ENCODE measurements around the gene SLC16A9. TPM values are rescaled to one million over a fixed set of nuclear protein-coding genes. Genes with fewer than 3 reads are reported as not detected.
A peak's percentile ranks its signal among the peaks of the same experiment; 100 is the strongest.

The SLC16A9 gene
- total RNA-seq, 4 donors from 2014 or later, result 0.25 to 2.3 (median 0.77) TPM

DNA sequence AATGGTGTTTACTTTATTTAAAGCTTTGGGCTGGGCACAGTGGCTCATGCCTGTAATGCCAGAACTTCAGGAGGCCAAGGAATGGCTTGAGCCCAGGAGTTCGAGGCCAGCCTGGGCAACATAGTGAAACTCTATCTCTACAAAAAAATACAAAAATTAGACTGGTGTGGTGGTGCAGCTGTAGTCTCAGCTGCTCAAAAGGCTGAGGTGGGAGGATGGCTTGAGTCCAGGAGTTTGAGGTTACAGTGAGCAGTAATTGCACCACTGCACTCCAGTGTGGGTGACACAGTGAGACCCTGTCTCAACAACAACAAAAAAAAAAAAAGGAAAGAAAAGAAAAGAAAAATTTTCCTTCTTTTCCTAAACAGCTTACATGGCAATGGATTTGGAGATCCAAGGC lies 22.0 kb downstream of the SLC16A9 start:
- TF ChIP-seq, protein P1, sequence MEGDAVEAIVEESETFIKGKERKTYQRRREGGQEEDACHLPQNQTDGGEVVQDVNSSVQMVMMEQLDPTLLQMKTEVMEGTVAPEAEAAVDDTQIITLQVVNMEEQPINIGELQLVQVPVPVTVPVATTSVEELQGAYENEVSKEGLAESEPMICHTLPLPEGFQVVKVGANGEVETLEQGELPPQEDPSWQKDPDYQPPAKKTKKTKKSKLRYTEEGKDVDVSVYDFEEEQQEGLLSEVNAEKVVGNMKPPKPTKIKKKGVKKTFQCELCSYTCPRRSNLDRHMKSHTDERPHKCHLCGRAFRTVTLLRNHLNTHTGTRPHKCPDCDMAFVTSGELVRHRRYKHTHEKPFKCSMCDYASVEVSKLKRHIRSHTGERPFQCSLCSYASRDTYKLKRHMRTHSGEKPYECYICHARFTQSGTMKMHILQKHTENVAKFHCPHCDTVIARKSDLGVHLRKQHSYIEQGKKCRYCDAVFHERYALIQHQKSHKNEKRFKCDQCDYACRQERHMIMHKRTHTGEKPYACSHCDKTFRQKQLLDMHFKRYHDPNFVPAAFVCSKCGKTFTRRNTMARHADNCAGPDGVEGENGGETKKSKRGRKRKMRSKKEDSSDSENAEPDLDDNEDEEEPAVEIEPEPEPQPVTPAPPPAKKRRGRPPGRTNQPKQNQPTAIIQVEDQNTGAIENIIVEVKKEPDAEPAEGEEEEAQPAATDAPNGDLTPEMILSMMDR (IDR thresholded peaks at IDR 0.05), result no peak
- ATAC-seq (ENCODE audit: low FRiP score), result no peak
- DNase-seq (ENCODE audit: low spot score), result no peak

DNA sequence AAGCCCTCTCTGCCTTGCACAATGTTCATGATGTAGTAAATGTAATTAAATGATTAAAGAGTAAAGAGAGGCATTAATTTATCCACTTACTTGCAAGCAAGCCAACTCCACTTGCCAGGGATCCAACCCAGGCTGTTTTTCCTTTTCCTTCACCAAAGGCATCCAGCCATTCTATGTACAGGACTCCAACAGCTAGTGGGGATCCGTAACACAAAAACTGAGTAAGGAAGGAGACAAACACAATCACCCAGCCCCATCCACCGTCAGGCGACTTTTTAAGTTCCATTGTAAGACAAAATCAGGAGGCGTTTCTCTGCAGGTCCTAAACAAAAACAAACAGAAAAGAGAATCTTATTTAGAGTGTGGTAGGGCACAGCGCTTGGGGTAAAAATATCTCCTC lies 25.6 kb downstream of the SLC16A9 start:
- DNase-seq (ENCODE audit: low spot score) (no peak), ATAC-seq (ENCODE audit: low FRiP score) (peak; percentile 6)
- TF ChIP-seq, protein P1 (IDR thresholded peaks at IDR 0.05), result no peak

DNA sequence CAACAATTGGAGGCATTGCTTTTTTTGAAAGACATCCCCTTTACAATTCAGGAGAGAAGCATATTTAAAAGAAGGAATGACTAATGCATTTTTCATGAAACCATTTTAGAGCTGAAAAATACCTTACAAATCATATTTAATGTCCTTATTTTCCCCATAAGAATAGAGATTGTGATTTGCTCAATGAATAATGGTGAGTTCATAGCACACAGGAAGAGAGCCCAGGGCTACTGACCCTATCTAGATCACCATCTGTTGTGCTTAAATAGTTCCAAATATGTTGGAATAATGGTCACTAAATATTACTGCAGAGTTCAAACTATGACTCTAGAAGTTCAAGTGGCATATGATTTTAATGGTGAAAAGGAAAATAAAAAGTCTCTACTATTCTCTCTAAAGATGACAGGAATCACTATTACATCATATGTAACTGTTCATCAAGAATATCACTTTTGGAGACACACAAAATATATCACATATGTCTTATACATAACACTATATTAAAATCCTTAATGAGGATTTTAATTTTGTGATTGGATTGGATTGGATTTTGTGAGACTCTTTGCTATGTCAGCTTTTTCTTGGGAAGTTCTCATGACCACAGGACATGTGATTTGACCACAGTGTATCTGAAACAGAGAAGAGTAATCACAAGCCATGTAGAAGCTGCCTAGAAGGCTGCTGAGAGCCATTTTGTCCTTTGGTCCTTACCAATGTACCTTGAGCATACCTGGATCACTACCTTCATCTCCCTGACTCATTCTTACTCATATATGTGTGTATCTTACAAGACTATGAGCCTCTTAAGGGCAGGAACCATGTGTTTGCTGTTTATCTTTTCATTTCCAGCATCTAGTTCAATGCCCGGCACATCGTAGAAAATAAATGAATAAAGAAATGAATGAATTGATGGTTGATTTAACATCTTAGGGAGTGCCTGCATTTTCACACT lies 26.4 kb downstream of the SLC16A9 start:
- DNase-seq (ENCODE audit: low spot score) (no peak), ATAC-seq (ENCODE audit: low FRiP score) (peak; percentile 31)
- TF ChIP-seq, protein P1 (IDR thresholded peaks at IDR 0.05), result no peak

DNA sequence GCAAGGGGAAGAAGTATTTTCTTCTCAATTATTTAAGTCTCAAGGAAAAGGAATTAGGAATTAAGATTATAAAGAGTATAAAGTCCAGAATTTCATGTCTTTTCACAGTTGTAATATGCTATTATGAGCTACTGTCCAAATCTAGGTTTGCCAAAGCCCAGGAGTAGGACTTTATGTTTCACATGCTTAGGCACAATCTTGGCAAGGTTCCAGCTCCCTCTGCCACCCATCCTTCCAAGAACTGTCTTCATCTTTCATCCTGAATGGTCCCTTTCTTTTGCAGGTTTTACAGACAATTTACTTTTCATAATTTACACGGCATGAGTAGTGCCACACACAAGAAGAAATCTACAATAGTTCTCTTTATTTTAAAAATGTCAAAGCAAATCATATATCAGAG lies 29.5 kb downstream of the SLC16A9 start:
- DNase-seq (ENCODE audit: low spot score) (no peak), ATAC-seq (ENCODE audit: low FRiP score) (no peak)
- TF ChIP-seq, protein P1 (IDR thresholded peaks at IDR 0.05), result no peak

DNA sequence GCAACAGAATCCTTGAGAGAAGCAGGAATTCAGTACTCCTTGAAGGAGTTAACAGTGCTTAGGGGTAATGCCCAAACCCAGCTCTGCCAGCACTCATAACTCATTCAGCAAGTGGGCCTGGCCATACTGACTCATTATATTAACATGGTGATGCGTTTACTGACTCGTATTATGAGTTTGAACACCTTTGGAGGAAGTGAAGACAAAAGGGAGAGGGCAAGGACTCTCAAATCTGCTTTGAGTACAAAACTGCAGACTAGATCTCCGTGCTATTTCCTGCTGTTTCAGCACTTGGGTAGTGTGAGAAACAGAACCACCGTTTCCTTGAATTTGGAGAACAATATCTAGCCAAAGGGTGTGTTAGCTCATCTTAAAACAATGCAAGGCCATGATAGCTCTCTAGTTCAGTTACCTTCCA lies 30.8 kb downstream of the SLC16A9 start:
- peak; percentile 84 for ATAC-seq (ENCODE audit: low FRiP score)
- TF ChIP-seq, protein P1 (IDR thresholded peaks at IDR 0.05), result no peak
- no peak for DNase-seq (ENCODE audit: low spot score)

DNA sequence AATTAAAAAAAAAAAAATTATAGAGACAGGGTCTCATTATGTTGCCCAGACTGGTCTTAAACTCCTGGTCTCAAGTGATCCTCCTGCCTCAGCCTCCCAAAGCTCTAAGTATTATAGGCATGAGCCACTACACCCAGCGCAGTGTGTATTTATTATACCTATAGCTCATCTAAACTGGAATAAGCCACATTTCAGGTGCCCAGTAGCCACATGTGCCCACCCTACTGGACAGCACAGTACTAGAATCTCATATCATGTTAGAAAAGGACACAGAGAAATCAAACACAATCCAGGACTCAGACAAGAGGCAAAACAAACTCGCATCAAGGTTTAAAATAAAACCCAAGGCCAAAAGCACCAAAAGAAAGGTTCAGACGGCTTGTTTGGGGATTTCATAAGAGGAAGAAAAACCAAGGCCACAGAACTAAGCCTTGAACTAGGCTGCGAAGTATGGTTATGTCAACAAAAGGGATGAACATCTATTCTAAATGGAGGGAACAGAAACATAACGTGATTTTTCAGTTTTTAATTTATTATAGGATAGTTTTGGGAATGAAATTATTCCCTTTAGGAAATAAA lies 32.3 kb downstream of the SLC16A9 start:
- DNase-seq (ENCODE audit: low spot score) (no peak), ATAC-seq (ENCODE audit: low FRiP score) (no peak)
- TF ChIP-seq, protein P1 (IDR thresholded peaks at IDR 0.05), result no peak

All from omental fat pad (tissue), 4 donors.